GM18909 (cell line): ENCODE results near the gene ZNF555.
"Not testable (repeated sequence)": the region's sequence is repeated elsewhere in the genome, so short reads cannot be mapped to it uniquely, and the experiment has no call there.

Source experiments
- ATAC-seq: cut with Tn5 transposase; IDR thresholded peaks from one replicate; pipeline ENCODE4 v1.9.1; 2021; ENCODE audit warnings: mild to moderate bottlenecking; ENCODE audit not compliant: unreplicated experiment, poor library complexity

Gene ZNF555

GRCh38 chr19:2806736-2807378 lies 34.4 kb upstream of the ZNF555 start:
- no peak for ATAC-seq

GRCh38 chr19:2807379-2808128 lies 33.7 kb upstream of the ZNF555 start:
- no peak for ATAC-seq

- no peak for ATAC-seq
Measured at GRCh38 chr19:2808129-2808941, 32.9 kb upstream of the ZNF555 start.

- no peak for ATAC-seq
Measured at GRCh38 chr19:2809387-2810140, 31.7 kb upstream of the ZNF555 start.

GRCh38 chr19:2810141-2811091 lies 30.9 kb upstream of the ZNF555 start:
- no peak for ATAC-seq

GRCh38 chr19:2811221-2811722 lies 30.0 kb upstream of the ZNF555 start:
- ATAC-seq = no peak

GRCh38 chr19:2811735-2812413 lies 29.4 kb upstream of the ZNF555 start:
- no peak for ATAC-seq

GRCh38 chr19:2812414-2813234 lies 28.7 kb upstream of the ZNF555 start:
- ATAC-seq = no peak

- ATAC-seq = no peak
Measured at GRCh38 chr19:2813235-2814160, 27.8 kb upstream of the ZNF555 start.

GRCh38 chr19:2814426-2814825 lies 26.8 kb upstream of the ZNF555 start:
- no peak for ATAC-seq

- no peak for ATAC-seq
Measured at GRCh38 chr19:2815191-2815614, 26.1 kb upstream of the ZNF555 start.

- ATAC-seq = no peak
Measured at GRCh38 chr19:2815923-2816322, 25.4 kb upstream of the ZNF555 start.

GRCh38 chr19:2816641-2817040 lies 24.6 kb upstream of the ZNF555 start:
- ATAC-seq = no peak

GRCh38 chr19:2817237-2817829 lies 23.9 kb upstream of the ZNF555 start:
- not testable (repeated sequence) for ATAC-seq

GRCh38 chr19:2819540-2820111 lies 21.6 kb upstream of the ZNF555 start, which contains the start of gene ZNF554:
Gene ZNF554, plus strand, starts transcription at chr19:2819868. Its CDS starts 204 bp downstream, at chr19:2820072.
- ATAC-seq = peak; percentile 91
